Hepatocyte (in vitro differentiated cells): ENCODE results near the gene SHLD3. TPM values are rescaled to one million over a fixed set of nuclear protein-coding genes. Genes with fewer than 3 reads are reported as not detected.

ENCODE experiments used
- DNase-seq: peaks from one replicate; pipeline ENCODE4 v3.0.0-alpha.2; 2016; ENCODE audit warnings: low spot score
- H2AFZ ChIP-seq: fragments of 200-600 bp; sonication (generic); 2 replicates; pipeline ENCODE4 v1.6.0; 2016; ENCODE audit warnings: antibody characterized with exemption, mild to moderate bottlenecking
- H3K27ac ChIP-seq: fragments of 200-600 bp; sonication (generic); 2 replicates; pipeline ENCODE4 v1.5.1; 2016; ENCODE audit warnings: mild to moderate bottlenecking
- H3K27me3 ChIP-seq: fragments of 200-600 bp; sonication (generic); 2 replicates; pipeline ENCODE4 v1.6.1; 2016
- H3K36me3 ChIP-seq: fragments of 200-600 bp; sonication (generic); replicated peaks from 2 replicates; pipeline ENCODE4 v1.5.1; 2016; ENCODE audit warnings: low read depth; ENCODE audit not compliant: insufficient read depth
- H3K4me1 ChIP-seq: fragments of 200-600 bp; sonication (generic); 2 replicates; pipeline ENCODE4 v1.5.1; 2016; ENCODE audit warnings: mild to moderate bottlenecking, moderate library complexity; ENCODE audit not compliant: insufficient read depth
- H3K4me2 ChIP-seq: fragments of 200-600 bp; sonication (generic); 2 replicates; pipeline ENCODE4 v1.6.0; 2016
- H3K4me3 ChIP-seq: fragments of 200-600 bp; sonication (generic); 2 replicates; pipeline ENCODE4 v1.5.1; 2016; ENCODE audit warnings: mild to moderate bottlenecking
- H3K79me2 ChIP-seq: fragments of 200-600 bp; sonication (generic); 2 replicates; pipeline ENCODE4 v1.6.0; 2017; ENCODE audit warnings: mild to moderate bottlenecking
- H3K9me2 ChIP-seq: fragments of 200-600 bp; sonication (generic); replicated peaks from 2 replicates; pipeline ENCODE4 v1.6.0; 2017; ENCODE audit warnings: mild to moderate bottlenecking; ENCODE audit not compliant: insufficient read depth
- H3K9me3 ChIP-seq: fragments of 200-600 bp; sonication (generic); 2 replicates; pipeline ENCODE4 v1.5.1; 2016; ENCODE audit warnings: low read depth, mild to moderate bottlenecking
- H4K20me1 ChIP-seq: fragments of 200-600 bp; sonication (generic); 2 replicates; pipeline ENCODE4 v1.6.0; 2016; ENCODE audit warnings: mild to moderate bottlenecking; ENCODE audit not compliant: insufficient read depth, poor library complexity, severe bottlenecking
- EZH2 ChIP-seq: fragments of 200-600 bp; sonication (generic); IDR thresholded peaks from 2 replicates; pipeline ENCODE4 v1.6.1; 2016; ENCODE audit warnings: antibody characterized with exemption, mild to moderate bottlenecking, borderline replicate concordance
- EZH2phosphoT487 ChIP-seq: fragments of 200-600 bp; sonication (generic); IDR thresholded peaks from one replicate; pipeline ENCODE4 v1.6.1; 2018; ENCODE audit warnings: antibody characterized with exemption, mild to moderate bottlenecking, low read depth, moderate library complexity; ENCODE audit not compliant: unreplicated experiment, severe bottlenecking
- WGBS: methylation state at CpG from one replicate; pipeline ENCODE4 v1.1.6; 2016; ENCODE audit warnings: low lambda C conversion rate; ENCODE audit errors: missing lambda C conversion rate; 5-methylcytosine and 5-hydroxymethylcytosine counted together
- polyA plus RNA-seq: library from polyadenylated mRNA; unstranded; fragments of >200 nt; fragmentation: Nextera tagmentation; extraction: Ambion mirVana; gene quantifications from 2 replicates; pipeline ENCODE4 v1.2.1, GENCODE V29; 2016
- total RNA-seq: library from RNA; depleted of rRNA; stranded (reverse); fragments of >200 nt; gene quantifications from 2 replicates; pipeline ENCODE4 v1.2.3, GENCODE V29; 2014
- TF ChIP-seq, protein P1 (sequence below): fragments of 200-600 bp; sonication (generic); IDR thresholded peaks from 2 replicates; pipeline ENCODE4 v1.5.1; 2016; ENCODE audit warnings: antibody characterized with exemption, mild to moderate bottlenecking; ENCODE audit not compliant: poor library complexity

The SHLD3 gene
- total and polyA plus RNA-seq, 2 experiments from 2014 or later: 4.4 to 7.1 TPM

DNA sequence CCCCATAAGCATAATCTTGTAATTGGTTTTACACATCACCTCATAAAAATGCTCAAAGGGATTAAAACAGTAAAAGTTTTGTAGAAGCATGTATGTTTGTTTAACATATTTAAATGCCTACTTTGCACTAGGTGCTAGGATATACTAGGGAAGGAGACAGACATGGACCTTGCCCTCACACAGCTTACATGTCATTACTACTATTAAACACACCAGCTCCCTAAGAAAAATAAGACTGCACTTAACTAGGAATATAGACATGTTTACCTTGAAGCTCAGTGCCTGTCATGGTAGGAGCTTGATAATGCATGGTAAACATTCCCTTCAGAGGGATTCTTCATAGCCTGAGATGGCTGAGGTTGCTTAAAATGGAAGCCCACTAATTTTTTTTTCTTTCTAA, 6.2 kb downstream of the SHLD3 start:
- Histone ChIP-seq H4K20me1 (no peaks in the 10 kb centered on the region), H3K79me2 (peaks cover 61% of the 10 kb centered on the region)

DNA sequence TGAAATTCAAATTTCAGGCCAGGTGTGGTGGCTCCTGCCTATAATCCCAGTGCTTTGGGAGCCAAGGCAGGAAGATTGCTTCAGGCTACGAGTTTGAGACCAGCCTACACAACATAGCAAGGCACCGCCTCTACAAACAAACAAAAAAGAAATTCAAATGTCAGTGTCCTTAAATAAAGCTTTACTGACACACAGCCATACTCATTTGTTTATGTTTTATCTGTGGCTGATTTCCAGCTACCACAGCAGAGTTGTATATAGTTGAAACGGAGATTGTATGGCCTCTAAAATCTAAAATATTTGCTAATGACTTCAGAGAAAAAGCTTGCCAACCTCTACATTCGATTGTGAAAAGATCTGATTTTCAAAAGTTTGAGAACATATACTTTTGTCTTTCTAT, 15.4 kb downstream of the SHLD3 start:
- Histone ChIP-seq H2AFZ (no peak overlapping the region), H3K27ac (no peak overlapping the region), H3K9me3 (no peaks in the 10 kb centered on the region), H3K36me3 (peaks cover 4% of the 10 kb centered on the region), H3K4me1 (no peaks in the 10 kb centered on the region), H3K79me2 (peaks cover 2% of the 10 kb centered on the region), H4K20me1 (no peaks in the 10 kb centered on the region), H3K27me3 (no peaks in the 10 kb centered on the region), H3K4me2 (no peak overlapping the region), H3K4me3 (no peak overlapping the region), H3K9me2 (no peaks in the 10 kb centered on the region)
- TF ChIP-seq EZH2phosphoT487 (no peak), EZH2 (no peak)
- TF ChIP-seq, protein P1, sequence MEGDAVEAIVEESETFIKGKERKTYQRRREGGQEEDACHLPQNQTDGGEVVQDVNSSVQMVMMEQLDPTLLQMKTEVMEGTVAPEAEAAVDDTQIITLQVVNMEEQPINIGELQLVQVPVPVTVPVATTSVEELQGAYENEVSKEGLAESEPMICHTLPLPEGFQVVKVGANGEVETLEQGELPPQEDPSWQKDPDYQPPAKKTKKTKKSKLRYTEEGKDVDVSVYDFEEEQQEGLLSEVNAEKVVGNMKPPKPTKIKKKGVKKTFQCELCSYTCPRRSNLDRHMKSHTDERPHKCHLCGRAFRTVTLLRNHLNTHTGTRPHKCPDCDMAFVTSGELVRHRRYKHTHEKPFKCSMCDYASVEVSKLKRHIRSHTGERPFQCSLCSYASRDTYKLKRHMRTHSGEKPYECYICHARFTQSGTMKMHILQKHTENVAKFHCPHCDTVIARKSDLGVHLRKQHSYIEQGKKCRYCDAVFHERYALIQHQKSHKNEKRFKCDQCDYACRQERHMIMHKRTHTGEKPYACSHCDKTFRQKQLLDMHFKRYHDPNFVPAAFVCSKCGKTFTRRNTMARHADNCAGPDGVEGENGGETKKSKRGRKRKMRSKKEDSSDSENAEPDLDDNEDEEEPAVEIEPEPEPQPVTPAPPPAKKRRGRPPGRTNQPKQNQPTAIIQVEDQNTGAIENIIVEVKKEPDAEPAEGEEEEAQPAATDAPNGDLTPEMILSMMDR: no peak
- 96% methylated on average over 4 of the region's 4 CpGs for whole genome bisulfite sequencing
- DNase-seq: no peak

More for the DNA sequence above, 6.2 kb downstream of the SHLD3 start:
- DNase-seq: no peak
- Histone ChIP-seq H3K4me2 (no peak overlapping the region), H3K27me3 (no peaks in the 10 kb centered on the region), H3K4me3 (no peak overlapping the region), H3K4me1 (no peaks in the 10 kb centered on the region), H3K27ac (no peak overlapping the region), H2AFZ (no peak overlapping the region), H3K36me3 (no peaks in the 10 kb centered on the region), H3K9me3 (no peaks in the 10 kb centered on the region), H3K9me2 (no peaks in the 10 kb centered on the region)
- TF ChIP-seq EZH2: no peak
- no peak for TF ChIP-seq EZH2phosphoT487
- TF ChIP-seq, protein P1: no peak

DNA sequence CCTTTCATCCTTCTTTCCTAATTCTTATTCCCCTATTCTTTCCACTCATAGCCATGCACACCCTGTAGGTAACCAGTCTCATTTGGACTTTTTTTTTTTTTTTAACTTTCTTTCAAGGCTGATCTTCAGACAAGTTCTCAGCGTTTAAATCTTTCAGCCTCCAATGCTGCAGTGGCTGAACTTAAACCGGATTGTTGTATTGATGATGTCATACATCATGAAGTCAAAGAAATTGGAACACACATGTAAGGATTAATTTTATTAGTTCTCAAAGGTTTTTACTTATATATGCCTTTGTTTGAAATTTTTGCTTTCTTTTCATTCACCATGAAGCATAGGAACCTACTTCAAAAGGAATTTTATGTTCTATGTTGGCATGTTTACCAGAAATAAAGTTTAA, 22.1 kb downstream of the SHLD3 start:
- H3K79me2 ChIP-seq: peaks cover 2% of the 10 kb centered on the region
- H3K36me3 ChIP-seq: no peaks in the 10 kb centered on the region
- TF ChIP-seq, protein P1: no peak
- TF ChIP-seq EZH2 (no peak), EZH2phosphoT487 (no peak)
- 81% methylated on average over 2 of the region's 2 CpGs for WGBS
- H3K27me3 ChIP-seq: no peaks in the 10 kb centered on the region
- H3K27ac ChIP-seq: no peak overlapping the region
- H3K4me3 ChIP-seq: no peak overlapping the region
- H4K20me1 ChIP-seq: no peaks in the 10 kb centered on the region
- H3K9me2 ChIP-seq: no peaks in the 10 kb centered on the region
- no peak overlapping the region for H2AFZ ChIP-seq
- H3K9me3 ChIP-seq: no peaks in the 10 kb centered on the region
- H3K4me2 ChIP-seq: no peak overlapping the region
- DNase-seq: no peak
- H3K4me1 ChIP-seq: no peaks in the 10 kb centered on the region

DNA sequence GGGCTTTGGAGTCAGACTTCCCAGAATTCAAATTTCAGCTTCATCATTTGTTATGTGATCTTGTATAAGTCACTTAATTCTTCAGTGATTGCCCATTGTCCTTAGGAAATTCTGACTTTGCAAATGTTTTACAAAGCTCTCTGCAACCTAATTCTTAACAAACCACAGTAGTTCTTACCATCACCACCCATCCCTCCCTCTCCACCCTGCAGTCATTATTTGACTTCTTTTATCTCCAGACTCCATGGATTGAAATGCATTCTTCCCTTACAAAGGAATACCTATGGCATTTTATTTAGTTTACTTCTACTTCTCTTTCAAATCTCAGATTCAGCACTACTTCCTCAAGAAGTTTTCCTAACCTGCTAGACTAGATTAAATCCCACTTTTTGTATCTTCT, 23.1 kb downstream of the SHLD3 start:
- no peaks in the 10 kb centered on the region for H3K27me3 ChIP-seq
- H3K36me3 ChIP-seq: no peaks in the 10 kb centered on the region
- H3K4me3 ChIP-seq: no peak overlapping the region
- no peaks in the 10 kb centered on the region for H3K9me2 ChIP-seq
- no peak for TF ChIP-seq EZH2phosphoT487
- TF ChIP-seq, protein P1: no peak
- no peak for TF ChIP-seq EZH2
- no peaks in the 10 kb centered on the region for H3K9me3 ChIP-seq
- H4K20me1 ChIP-seq: no peaks in the 10 kb centered on the region
- H3K79me2 ChIP-seq: no peaks in the 10 kb centered on the region
- no peak overlapping the region for H3K4me2 ChIP-seq
- H3K4me1 ChIP-seq: no peaks in the 10 kb centered on the region
- no peak overlapping the region for H3K27ac ChIP-seq
- no peak for DNase-seq
- no peak overlapping the region for H2AFZ ChIP-seq
